GM23338 (cell line): ENCODE data around the gene SIPA1. TPM values are rescaled to one million over a fixed set of nuclear protein-coding genes. Genes with fewer than 3 reads are reported as not detected.

Experiments
- EZH2phosphoT487 ChIP-seq: fragments of 200-600 bp; sonication (generic); IDR thresholded peaks from one replicate; pipeline ENCODE4 v1.8.1; 2018; ENCODE audit warnings: antibody characterized with exemption; ENCODE audit not compliant: unreplicated experiment
- ZNF462 ChIP-seq: fragments of 250-450 bp; sonication (Bioruptor Pico); IDR thresholded peaks from 2 replicates; pipeline ENCODE4 v1.5.0; 2020; ENCODE audit warnings: mild to moderate bottlenecking, moderate library complexity
- polyA plus RNA-seq: library from polyadenylated mRNA; unstranded; fragments of >200 nt; fragmentation: Nextera tagmentation; extraction: Ambion mirVana; gene quantifications from 2 replicates; pipeline ENCODE4 v1.2.1, GENCODE V29; 2016
- total RNA-seq: library from RNA; depleted of rRNA; stranded (reverse); fragments of >200 nt; shearing (Covaris generic); gene quantifications from 2 replicates; pipeline ENCODE4 v1.2.3, GENCODE V29; 2014
- TF ChIP-seq, protein P1 (sequence below): IDR thresholded peaks from one replicate; pipeline ENCODE4 v1.6.1; 2018; ENCODE audit warnings: antibody characterized with exemption; ENCODE audit not compliant: unreplicated experiment
- TF ChIP-seq, protein P2 (sequence below): IDR thresholded peaks from 2 replicates; pipeline ENCODE4 v1.6.1; 2016; ENCODE audit warnings: antibody characterized with exemption

Gene SIPA1
- total and polyA plus RNA-seq, 2 experiments from 2014 or later: 50.1 to 54.6 TPM

- TF ChIP-seq ZNF462 (CRISPR knock-in tag) (no peak), EZH2phosphoT487 (no peak)
- TF ChIP-seq, protein P1, sequence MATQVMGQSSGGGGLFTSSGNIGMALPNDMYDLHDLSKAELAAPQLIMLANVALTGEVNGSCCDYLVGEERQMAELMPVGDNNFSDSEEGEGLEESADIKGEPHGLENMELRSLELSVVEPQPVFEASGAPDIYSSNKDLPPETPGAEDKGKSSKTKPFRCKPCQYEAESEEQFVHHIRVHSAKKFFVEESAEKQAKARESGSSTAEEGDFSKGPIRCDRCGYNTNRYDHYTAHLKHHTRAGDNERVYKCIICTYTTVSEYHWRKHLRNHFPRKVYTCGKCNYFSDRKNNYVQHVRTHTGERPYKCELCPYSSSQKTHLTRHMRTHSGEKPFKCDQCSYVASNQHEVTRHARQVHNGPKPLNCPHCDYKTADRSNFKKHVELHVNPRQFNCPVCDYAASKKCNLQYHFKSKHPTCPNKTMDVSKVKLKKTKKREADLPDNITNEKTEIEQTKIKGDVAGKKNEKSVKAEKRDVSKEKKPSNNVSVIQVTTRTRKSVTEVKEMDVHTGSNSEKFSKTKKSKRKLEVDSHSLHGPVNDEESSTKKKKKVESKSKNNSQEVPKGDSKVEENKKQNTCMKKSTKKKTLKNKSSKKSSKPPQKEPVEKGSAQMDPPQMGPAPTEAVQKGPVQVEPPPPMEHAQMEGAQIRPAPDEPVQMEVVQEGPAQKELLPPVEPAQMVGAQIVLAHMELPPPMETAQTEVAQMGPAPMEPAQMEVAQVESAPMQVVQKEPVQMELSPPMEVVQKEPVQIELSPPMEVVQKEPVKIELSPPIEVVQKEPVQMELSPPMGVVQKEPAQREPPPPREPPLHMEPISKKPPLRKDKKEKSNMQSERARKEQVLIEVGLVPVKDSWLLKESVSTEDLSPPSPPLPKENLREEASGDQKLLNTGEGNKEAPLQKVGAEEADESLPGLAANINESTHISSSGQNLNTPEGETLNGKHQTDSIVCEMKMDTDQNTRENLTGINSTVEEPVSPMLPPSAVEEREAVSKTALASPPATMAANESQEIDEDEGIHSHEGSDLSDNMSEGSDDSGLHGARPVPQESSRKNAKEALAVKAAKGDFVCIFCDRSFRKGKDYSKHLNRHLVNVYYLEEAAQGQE: no peak
- TF ChIP-seq, protein P2, sequence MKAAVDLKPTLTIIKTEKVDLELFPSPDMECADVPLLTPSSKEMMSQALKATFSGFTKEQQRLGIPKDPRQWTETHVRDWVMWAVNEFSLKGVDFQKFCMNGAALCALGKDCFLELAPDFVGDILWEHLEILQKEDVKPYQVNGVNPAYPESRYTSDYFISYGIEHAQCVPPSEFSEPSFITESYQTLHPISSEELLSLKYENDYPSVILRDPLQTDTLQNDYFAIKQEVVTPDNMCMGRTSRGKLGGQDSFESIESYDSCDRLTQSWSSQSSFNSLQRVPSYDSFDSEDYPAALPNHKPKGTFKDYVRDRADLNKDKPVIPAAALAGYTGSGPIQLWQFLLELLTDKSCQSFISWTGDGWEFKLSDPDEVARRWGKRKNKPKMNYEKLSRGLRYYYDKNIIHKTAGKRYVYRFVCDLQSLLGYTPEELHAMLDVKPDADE: no peak
Observed at GRCh38 chr11:65620666-65621065, 17.2 kb upstream of the SIPA1 start (continued).
